ENCODE data around the gene SATB1. TPM values are rescaled to one million over a fixed set of nuclear protein-coding genes. Genes with fewer than 3 reads are reported as not detected.

SATB1 gene
- total RNA-seq, 1 donor from 2014 or later: 2.0 TPM

DNA sequence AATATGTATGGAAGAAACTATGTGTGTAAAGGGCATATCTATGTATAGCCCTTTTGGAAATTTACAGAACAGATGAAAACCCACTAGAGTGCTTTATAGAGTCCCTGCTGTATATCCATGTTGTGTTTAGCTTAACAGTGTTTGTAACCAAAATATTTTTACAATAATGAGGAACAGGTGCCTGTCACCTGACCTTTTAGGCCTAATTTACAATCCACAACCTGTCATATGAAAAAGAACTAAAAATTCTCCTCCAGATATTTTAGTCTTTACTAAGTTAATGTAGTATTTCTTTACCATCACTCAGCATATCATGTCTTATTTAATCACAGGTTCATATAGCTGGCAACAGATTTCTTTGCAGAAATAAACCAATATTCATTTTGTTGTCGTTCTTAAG lies 16.4 kb upstream of the SATB1 start:
- TF ChIP-seq, protein P1, sequence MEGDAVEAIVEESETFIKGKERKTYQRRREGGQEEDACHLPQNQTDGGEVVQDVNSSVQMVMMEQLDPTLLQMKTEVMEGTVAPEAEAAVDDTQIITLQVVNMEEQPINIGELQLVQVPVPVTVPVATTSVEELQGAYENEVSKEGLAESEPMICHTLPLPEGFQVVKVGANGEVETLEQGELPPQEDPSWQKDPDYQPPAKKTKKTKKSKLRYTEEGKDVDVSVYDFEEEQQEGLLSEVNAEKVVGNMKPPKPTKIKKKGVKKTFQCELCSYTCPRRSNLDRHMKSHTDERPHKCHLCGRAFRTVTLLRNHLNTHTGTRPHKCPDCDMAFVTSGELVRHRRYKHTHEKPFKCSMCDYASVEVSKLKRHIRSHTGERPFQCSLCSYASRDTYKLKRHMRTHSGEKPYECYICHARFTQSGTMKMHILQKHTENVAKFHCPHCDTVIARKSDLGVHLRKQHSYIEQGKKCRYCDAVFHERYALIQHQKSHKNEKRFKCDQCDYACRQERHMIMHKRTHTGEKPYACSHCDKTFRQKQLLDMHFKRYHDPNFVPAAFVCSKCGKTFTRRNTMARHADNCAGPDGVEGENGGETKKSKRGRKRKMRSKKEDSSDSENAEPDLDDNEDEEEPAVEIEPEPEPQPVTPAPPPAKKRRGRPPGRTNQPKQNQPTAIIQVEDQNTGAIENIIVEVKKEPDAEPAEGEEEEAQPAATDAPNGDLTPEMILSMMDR (conservative IDR thresholded peaks at IDR 0.05; ENCODE audit: low read depth, low read length): no peak
- H3K4me3 ChIP-seq (ENCODE audit: low read depth, low read length): no peak overlapping the region
- DNase-seq (ENCODE audit: low read depth): no peak

DNA sequence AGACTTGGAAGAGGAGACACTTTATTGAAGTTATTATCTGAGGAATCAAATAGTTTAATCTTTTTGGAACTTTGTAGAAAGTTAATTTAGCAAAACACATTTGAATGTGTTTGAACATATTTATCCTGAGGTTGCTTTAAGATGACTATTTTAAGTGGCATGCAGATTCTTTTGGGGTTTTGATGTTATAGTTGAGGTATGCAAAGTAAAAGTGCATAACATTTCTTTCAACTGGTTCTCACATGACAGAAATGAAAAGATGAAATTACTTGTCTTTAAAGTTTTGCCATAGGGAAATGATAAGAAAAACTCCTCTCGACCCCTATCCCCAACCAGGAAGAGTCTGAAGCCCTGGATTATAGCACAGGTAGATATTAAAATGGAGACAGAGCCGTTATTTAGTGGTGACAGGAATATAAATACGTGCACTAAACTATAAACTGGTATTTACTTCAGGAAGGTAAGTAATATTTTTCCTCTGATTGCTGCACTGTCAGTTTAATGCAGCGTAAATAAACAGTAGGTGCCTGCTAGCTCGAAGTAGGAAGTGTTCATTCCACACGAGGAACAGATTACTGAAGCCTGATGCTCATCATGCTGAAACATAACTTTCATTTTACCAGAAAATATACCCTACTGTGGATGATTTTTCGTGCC lies 15.1 kb upstream of the SATB1 start:
- DNase-seq (ENCODE audit: low read depth): no peak
- no peak overlapping the region for H3K4me3 ChIP-seq (ENCODE audit: low read depth, low read length)
- TF ChIP-seq, protein P1 (conservative IDR thresholded peaks at IDR 0.05; ENCODE audit: low read depth, low read length): no peak

DNA sequence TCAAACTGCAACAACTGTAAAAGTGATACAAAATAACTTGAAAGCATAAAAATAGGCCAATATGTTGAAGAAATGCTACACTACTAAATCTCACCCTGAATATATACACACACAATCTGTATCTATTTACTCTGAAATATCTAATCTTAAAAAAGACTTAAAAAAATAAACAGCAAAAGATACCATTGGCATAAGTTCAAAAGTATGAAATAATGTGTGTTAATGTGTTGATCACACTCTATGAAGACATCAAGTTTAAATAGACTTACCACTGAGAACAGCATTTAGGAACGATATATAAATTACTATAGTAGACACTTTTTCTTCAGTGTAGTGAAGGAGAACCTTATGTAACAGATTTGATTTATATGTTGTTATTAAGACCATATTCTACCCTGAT lies 14.1 kb upstream of the SATB1 start:
- H3K4me3 ChIP-seq (ENCODE audit: low read depth, low read length): no peak overlapping the region
- DNase-seq (ENCODE audit: low read depth): no peak
- TF ChIP-seq, protein P1 (conservative IDR thresholded peaks at IDR 0.05; ENCODE audit: low read depth, low read length): no peak

DNA sequence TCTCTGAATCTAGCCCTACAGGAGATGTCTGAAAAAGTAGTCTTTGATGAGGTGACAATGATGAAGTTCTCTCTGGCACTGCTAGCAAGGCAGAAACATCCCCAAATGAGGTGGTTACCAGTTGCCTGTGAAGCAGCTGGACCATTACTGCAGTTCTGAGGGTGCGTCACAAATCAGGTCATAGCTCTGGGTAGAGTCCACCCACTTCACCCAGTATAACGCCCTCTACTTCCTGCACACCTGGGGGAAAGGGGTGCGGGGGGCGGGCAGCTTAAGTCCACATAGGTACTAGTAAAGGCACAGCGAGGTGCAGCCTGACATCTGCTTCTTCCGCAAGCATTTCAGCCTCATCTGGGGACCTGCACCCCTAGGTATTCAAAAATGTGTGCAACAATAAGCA lies 13.4 kb upstream of the SATB1 start:
- no peak for DNase-seq (ENCODE audit: low read depth)
- TF ChIP-seq, protein P1 (conservative IDR thresholded peaks at IDR 0.05; ENCODE audit: low read depth, low read length): no peak
- H3K4me3 ChIP-seq (ENCODE audit: low read depth, low read length): no peak overlapping the region

DNA sequence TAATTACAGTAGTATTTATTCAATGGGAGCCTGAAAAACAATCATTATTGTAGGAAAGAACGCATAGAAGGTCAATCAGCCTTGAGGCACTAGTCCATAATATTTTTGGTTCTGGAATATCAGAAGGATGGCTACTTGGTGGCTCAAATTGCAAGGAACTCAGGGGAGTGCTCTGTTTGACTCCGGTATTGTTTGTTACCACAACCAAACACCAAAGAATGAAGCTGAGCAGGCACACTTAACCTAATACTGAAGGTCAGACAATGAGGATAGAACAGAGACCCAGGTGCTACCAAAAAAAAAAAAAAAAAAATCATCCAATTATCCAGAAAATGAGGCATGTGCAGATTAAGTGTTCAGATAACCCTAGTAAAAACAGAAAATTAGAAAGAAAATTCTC lies 11.1 kb upstream of the SATB1 start:
- no peak for DNase-seq (ENCODE audit: low read depth)
- H3K4me3 ChIP-seq (ENCODE audit: low read depth, low read length): no peak overlapping the region
- TF ChIP-seq, protein P1 (conservative IDR thresholded peaks at IDR 0.05; ENCODE audit: low read depth, low read length): no peak

DNA sequence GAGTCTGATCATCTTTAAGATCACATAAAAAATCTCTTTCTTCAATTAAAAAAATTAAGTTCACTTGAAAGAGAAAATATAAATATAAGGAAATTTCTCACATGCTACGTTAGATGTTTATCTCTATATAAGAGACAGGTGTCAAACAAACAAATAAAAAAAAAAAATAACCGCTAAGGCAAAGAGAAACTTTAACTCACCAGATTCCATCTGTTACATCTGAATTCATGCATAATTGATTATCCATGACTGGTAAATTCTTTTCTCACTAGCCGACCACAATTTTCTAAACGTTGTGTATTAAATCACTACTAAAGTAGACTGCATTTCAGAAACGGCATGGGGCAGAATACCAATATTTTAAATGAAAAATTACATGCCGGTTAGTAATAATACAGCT lies 9.6 kb upstream of the SATB1 start:
- TF ChIP-seq, protein P1 (conservative IDR thresholded peaks at IDR 0.05; ENCODE audit: low read depth, low read length): no peak
- H3K4me3 ChIP-seq (ENCODE audit: low read depth, low read length): no peak overlapping the region
- DNase-seq (ENCODE audit: low read depth): no peak

DNA sequence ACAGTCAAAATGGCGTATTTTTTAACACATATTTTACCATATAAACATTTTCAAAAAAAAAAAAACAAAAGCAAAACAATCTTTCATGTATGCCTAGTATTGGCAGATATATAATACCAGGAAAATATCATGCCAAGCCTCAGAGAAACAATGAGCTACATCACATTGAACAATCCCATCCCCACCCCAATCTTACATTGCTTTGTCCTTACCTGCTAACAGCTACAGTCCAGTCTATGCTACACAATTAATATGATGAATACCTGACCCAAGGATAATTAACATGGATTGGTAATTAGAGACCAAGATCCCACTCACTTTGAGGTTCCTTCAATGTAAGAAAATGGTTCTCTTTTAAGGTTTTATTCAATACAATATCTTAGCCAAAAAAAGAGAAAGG lies 7.6 kb upstream of the SATB1 start:
- DNase-seq (ENCODE audit: low read depth): no peak
- TF ChIP-seq, protein P1 (conservative IDR thresholded peaks at IDR 0.05; ENCODE audit: low read depth, low read length): no peak
- H3K4me3 ChIP-seq (ENCODE audit: low read depth, low read length): no peak overlapping the region

Data from epithelial cell of proximal tubule (primary cell).